ENCODE data around the gene TRMO. TPM values are rescaled to one million over a fixed set of nuclear protein-coding genes. Genes with fewer than 3 reads are reported as not detected.

The TRMO gene
- total and polyA plus RNA-seq, 2 of the 13 experiments (the other 11 are each of a cell fraction or from before 2014, with no cell fraction given) = 8.7 to 18.6 TPM

DNA sequence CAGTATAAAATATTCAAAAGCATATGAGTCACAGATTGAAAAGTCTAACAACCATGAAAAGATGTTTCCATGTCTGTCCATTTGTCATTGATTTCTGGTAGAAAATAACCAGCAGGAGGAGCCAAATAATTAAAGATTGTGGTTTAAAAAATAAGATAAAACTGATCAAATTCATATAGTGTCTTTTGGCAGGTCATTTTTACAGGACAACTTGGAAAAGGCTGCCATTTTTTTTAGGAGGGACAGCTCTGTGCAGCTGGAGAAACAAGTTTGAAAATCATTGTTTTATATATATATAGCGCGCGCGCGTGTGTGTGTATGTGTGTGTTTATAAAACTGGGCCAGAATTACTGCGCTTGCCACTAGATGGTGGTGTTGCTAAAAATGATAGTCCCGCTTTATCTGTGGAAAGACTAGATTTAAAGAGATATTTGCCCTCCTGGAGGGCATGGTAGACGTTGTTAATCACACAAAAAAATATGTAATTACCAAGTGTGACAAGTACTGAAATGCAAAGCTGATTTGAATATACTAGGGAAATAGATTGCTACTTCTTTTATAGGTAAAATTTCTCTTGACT is 1.3 kb upstream of the TRMO start (continued):
- TF ChIP-seq, protein P1, sequence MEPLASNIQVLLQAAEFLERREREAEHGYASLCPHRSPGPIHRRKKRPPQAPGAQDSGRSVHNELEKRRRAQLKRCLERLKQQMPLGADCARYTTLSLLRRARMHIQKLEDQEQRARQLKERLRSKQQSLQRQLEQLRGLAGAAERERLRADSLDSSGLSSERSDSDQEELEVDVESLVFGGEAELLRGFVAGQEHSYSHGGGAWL (CRISPR knock-in tag; IDR thresholded peaks at IDR 0.05) = no peak
- TF ChIP-seq, protein P2, sequence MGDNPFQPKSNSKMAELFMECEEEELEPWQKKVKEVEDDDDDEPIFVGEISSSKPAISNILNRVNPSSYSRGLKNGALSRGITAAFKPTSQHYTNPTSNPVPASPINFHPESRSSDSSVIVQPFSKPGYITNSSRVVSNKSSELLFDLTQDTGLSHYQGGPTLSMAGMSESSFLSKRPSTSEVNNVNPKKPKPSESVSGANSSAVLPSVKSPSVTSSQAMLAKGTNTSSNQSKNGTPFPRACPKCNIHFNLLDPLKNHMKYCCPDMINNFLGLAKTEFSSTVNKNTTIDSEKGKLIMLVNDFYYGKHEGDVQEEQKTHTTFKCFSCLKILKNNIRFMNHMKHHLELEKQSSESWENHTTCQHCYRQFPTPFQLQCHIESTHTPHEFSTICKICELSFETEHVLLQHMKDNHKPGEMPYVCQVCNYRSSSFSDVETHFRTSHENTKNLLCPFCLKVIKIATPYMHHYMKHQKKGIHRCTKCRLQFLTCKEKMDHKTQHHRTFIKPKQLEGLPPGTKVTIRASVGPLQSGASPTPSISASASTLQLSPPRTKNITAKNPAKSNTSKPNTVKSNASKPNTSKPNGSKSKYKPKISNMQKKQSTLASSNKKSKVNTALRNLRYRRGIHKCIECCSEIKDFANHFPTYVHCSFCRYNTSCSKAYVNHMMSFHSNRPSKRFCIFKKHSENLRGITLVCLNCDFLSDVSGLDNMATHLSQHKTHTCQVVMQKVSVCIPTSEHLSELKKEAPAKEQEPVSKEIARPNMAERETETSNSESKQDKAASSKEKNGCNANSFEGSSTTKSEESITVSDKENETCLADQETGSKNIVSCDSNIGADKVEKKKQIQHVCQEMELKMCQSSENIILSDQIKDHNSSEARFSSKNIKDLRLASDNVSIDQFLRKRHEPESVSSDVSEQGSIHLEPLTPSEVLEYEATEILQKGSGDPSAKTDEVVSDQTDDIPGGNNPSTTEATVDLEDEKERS (CRISPR knock-in tag; IDR thresholded peaks at IDR 0.05) = no peak
- TF ChIP-seq ZNF605 (CRISPR knock-in tag; IDR thresholded peaks at IDR 0.05) (no peak), ZNF556 (CRISPR knock-in tag; IDR thresholded peaks at IDR 0.05; ENCODE audit: borderline replicate concordance) (no peak), NFE2L1 (CRISPR knock-in tag; IDR thresholded peaks at IDR 0.05; ENCODE audit: borderline replicate concordance) (no peak), ZNF101 (CRISPR knock-in tag; IDR thresholded peaks at IDR 0.05; ENCODE audit: borderline replicate concordance, low read depth) (no peak), SIX1 (CRISPR knock-in tag; IDR thresholded peaks at IDR 0.05; ENCODE audit: borderline replicate concordance) (no peak), ZSCAN25 (CRISPR knock-in tag; IDR thresholded peaks at IDR 0.05) (no peak), XRCC5 (optimal IDR thresholded peaks at IDR 0.05; ENCODE audit: low read length) (peak; percentile 40), NR2F1 (CRISPR knock-in tag; IDR thresholded peaks at IDR 0.05) (no peak), JARID2 (CRISPR knock-in tag; IDR thresholded peaks at IDR 0.05; ENCODE audit: insufficient replicate concordance) (no peak), ZNF782 (CRISPR knock-in tag; IDR thresholded peaks at IDR 0.05; ENCODE audit: borderline replicate concordance) (no peak), ZNF138 (CRISPR knock-in tag; IDR thresholded peaks at IDR 0.05; ENCODE audit: low read depth) (no peak), FOXK1 (CRISPR knock-in tag; IDR thresholded peaks at IDR 0.05; ENCODE audit: borderline replicate concordance, low read depth) (peak; percentile 42; the same call in 1 of the 2 replicates)
- TF ChIP-seq, protein P3, sequence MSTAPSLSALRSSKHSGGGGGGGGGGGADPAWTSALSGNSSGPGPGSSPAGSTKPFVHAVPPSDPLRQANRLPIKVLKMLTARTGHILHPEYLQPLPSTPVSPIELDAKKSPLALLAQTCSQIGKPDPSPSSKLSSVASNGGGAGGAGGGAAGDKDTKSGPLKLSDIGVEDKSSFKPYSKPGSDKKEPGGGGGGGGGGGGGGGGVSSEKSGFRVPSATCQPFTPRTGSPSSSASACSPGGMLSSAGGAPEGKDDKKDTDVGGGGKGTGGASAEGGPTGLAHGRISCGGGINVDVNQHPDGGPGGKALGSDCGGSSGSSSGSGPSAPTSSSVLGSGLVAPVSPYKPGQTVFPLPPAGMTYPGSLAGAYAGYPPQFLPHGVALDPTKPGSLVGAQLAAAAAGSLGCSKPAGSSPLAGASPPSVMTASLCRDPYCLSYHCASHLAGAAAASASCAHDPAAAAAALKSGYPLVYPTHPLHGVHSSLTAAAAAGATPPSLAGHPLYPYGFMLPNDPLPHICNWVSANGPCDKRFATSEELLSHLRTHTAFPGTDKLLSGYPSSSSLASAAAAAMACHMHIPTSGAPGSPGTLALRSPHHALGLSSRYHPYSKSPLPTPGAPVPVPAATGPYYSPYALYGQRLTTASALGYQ (CRISPR knock-in tag; IDR thresholded peaks at IDR 0.05) = no peak
- TF ChIP-seq, protein P4, sequence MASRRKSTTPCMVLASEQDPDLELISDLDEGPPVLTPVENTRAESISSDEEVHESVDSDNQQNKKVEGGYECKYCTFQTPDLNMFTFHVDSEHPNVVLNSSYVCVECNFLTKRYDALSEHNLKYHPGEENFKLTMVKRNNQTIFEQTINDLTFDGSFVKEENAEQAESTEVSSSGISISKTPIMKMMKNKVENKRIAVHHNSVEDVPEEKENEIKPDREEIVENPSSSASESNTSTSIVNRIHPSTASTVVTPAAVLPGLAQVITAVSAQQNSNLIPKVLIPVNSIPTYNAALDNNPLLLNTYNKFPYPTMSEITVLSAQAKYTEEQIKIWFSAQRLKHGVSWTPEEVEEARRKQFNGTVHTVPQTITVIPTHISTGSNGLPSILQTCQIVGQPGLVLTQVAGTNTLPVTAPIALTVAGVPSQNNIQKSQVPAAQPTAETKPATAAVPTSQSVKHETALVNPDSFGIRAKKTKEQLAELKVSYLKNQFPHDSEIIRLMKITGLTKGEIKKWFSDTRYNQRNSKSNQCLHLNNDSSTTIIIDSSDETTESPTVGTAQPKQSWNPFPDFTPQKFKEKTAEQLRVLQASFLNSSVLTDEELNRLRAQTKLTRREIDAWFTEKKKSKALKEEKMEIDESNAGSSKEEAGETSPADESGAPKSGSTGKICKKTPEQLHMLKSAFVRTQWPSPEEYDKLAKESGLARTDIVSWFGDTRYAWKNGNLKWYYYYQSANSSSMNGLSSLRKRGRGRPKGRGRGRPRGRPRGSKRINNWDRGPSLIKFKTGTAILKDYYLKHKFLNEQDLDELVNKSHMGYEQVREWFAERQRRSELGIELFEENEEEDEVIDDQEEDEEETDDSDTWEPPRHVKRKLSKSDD (CRISPR knock-in tag; IDR thresholded peaks at IDR 0.05; ENCODE audit: low read depth) = no peak
- TF ChIP-seq, protein P5, sequence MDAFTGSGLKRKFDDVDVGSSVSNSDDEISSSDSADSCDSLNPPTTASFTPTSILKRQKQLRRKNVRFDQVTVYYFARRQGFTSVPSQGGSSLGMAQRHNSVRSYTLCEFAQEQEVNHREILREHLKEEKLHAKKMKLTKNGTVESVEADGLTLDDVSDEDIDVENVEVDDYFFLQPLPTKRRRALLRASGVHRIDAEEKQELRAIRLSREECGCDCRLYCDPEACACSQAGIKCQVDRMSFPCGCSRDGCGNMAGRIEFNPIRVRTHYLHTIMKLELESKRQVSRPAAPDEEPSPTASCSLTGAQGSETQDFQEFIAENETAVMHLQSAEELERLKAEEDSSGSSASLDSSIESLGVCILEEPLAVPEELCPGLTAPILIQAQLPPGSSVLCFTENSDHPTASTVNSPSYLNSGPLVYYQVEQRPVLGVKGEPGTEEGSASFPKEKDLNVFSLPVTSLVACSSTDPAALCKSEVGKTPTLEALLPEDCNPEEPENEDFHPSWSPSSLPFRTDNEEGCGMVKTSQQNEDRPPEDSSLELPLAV (CRISPR knock-in tag; conservative IDR thresholded peaks at IDR 0.05; ENCODE audit: low read depth) = no peak
- TF ChIP-seq, protein P6, sequence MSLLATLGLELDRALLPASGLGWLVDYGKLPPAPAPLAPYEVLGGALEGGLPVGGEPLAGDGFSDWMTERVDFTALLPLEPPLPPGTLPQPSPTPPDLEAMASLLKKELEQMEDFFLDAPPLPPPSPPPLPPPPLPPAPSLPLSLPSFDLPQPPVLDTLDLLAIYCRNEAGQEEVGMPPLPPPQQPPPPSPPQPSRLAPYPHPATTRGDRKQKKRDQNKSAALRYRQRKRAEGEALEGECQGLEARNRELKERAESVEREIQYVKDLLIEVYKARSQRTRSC (CRISPR knock-in tag; IDR thresholded peaks at IDR 0.05; ENCODE audit: low read depth) = no peak
